ENCODE measurements around the gene TMEM125.

TMEM125 gene

DNA sequence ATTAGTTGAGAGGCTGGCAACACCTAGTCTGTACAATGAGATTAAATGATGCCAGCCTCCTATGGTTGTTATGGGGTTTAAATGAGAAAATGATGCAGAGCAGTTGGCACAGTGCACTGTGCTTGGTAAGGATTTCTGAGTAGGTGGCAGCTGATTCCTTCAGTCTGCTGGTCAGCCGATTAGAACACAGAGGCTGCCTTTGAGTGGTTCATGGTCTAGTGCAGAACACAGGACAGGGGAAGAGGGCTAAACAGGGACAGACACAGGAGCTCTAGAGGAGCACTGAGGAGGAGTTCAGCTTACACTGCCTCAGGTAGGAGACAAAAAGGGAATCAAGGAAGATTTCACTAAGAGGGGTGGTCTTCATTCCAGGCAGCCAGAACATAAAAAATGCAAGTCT lies 32.4 kb downstream of the TMEM125 start:
- Histone ChIP-seq H2BK12ac (ENCODE audit: low read length) (no peak overlapping the region), H3K79me1 (ENCODE audit: low read depth, low read length) (no peaks in the 10 kb centered on the region), H3K23ac (ENCODE audit: low read depth, low read length, poor library complexity) (no peak overlapping the region), H2BK15ac (ENCODE audit: low read length) (no peak overlapping the region), H4K91ac (ENCODE audit: low read depth, low read length, poor library complexity) (no peak overlapping the region), H2BK120ac (ENCODE audit: low read depth, low read length) (no peak overlapping the region), H3K9ac (ENCODE audit: low read depth, low read length, poor library complexity) (no peak overlapping the region), H2BK5ac (ENCODE audit: low read length) (no peak overlapping the region), H3K4me2 (ENCODE audit: insufficient read depth, low read length, poor library complexity, severe bottlenecking) (no peak overlapping the region), H3K27me3 (ENCODE audit: control insufficient read depth in 3 of 3, insufficient read depth in 3 of 3, low read depth in 1 of 3, low read length in 3 of 3) (peaks cover 0 to 2% (median 0%) of the 10 kb centered on the region in 3 experiments), H3K18ac (ENCODE audit: low read length) (no peak overlapping the region), H3K4me3 (ENCODE audit: low read length in 2 of 2) (no peak overlapping the region), H3K27ac (replicated peaks; ENCODE audit: low read length) (no peak overlapping the region), H2AFZ (ENCODE audit: low read length) (no peak overlapping the region), H4K8ac (ENCODE audit: low read depth, low read length) (no peak overlapping the region), H3K4ac (ENCODE audit: low read length) (no peak overlapping the region), H3K9me3 (replicated peaks in 1 of 2; ENCODE audit: control insufficient read depth in 2 of 2, insufficient read depth in 1 of 2, low read depth in 1 of 2, low read length in 2 of 2) (no peaks in the 10 kb centered on the region), H3K36me3 (replicated peaks in 1 of 2; ENCODE audit: control insufficient read depth in 2 of 2, insufficient read depth in 2 of 2, low read length in 2 of 2) (no peaks in the 10 kb centered on the region), H3K4me1 (ENCODE audit: control insufficient read depth in 2 of 2, insufficient read depth in 1 of 2, low read depth in 1 of 2, low read length in 2 of 2) (peaks cover 7 to 8% of the 10 kb centered on the region in 2 donors), H2AK5ac (ENCODE audit: low read depth, low read length) (no peak overlapping the region), H3K14ac (ENCODE audit: low read length) (no peak overlapping the region)
- no peak for DNase-seq (ENCODE audit: low spot score)
- no CpG with 5 or more reads among the region's 1 CpG for WGBS, 2 donors (ENCODE audit: extremely low coverage in 2 of 2, insufficient read length in 2 of 2, insufficient replicate concordance in 1 of 2)

DNA sequence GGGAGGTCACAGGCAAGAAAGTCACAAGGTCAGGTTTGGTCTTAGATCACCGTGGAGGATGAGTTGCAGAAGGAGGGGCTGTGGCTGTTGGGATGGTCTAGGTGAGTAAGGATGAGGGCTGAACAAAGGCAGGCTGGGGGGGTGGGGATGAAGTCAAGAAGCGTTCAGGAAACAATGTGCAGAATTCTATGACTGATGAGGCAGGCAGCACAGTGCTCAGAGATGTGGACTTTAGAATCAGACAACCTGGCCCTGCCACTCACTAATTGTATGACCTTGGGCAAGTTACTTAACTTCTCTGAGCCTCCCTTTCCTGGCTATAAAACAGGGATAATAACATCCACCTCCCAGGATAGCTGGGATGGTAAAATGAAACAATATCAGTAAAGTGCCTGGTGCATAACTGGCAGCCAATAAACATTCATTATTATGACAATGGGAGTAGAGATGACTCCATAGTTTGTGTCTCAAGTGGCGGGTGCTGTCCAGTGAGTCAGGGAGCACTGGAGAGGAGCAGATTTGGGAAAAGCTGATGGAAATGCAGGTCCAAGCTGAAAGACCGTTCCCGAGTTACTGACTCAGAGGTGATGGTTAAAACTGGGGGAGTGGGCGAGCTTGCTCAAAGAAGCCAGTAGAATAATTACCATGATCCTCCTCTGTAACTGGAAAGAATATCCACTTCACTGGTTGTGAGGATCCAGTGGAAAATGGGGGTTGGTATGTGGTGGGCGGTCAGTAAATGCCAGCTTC lies 33.1 kb downstream of the TMEM125 start:
- H3K79me1 ChIP-seq (ENCODE audit: low read depth, low read length), result no peaks in the 10 kb centered on the region
- H3K27ac ChIP-seq (replicated peaks; ENCODE audit: low read length), result no peak overlapping the region
- no peak overlapping the region for H2BK120ac ChIP-seq (ENCODE audit: low read depth, low read length)
- H3K14ac ChIP-seq (ENCODE audit: low read length), result no peak overlapping the region
- no peak overlapping the region for H2BK12ac ChIP-seq (ENCODE audit: low read length)
- no peak for DNase-seq (ENCODE audit: low spot score)
- no peak overlapping the region for H3K18ac ChIP-seq (ENCODE audit: low read length)
- no peak overlapping the region for H4K91ac ChIP-seq (ENCODE audit: low read depth, low read length, poor library complexity)
- H3K27me3 ChIP-seq (ENCODE audit: control insufficient read depth in 3 of 3, insufficient read depth in 3 of 3, low read depth in 1 of 3, low read length in 3 of 3), result peaks cover 0 to 2% (median 0%) of the 10 kb centered on the region in 3 experiments
- H2BK15ac ChIP-seq (ENCODE audit: low read length), result no peak overlapping the region
- H3K9me3 ChIP-seq (replicated peaks in 1 of 2; ENCODE audit: control insufficient read depth in 2 of 2, insufficient read depth in 1 of 2, low read depth in 1 of 2, low read length in 2 of 2), result no peaks in the 10 kb centered on the region
- no peak overlapping the region for H3K9ac ChIP-seq (ENCODE audit: low read depth, low read length, poor library complexity)
- H3K4me1 ChIP-seq (ENCODE audit: control insufficient read depth in 2 of 2, insufficient read depth in 1 of 2, low read depth in 1 of 2, low read length in 2 of 2), result peaks cover 7 to 8% of the 10 kb centered on the region in 2 donors
- WGBS, 2 donors (ENCODE audit: extremely low coverage in 2 of 2, insufficient read length in 2 of 2, insufficient replicate concordance in 1 of 2), result no CpG with 5 or more reads among the region's 7 CpGs
- no peak overlapping the region for H3K4ac ChIP-seq (ENCODE audit: low read length)
- no peak overlapping the region for H2AK5ac ChIP-seq (ENCODE audit: low read depth, low read length)
- no peak overlapping the region for H3K4me3 ChIP-seq (ENCODE audit: low read length in 2 of 2)
- H3K23ac ChIP-seq (ENCODE audit: low read depth, low read length, poor library complexity), result no peak overlapping the region
- H4K8ac ChIP-seq (ENCODE audit: low read depth, low read length), result no peak overlapping the region
- no peak overlapping the region for H2BK5ac ChIP-seq (ENCODE audit: low read length)
- H2AFZ ChIP-seq (ENCODE audit: low read length), result no peak overlapping the region
- no peak overlapping the region for H3K4me2 ChIP-seq (ENCODE audit: insufficient read depth, low read length, poor library complexity, severe bottlenecking)
- H3K36me3 ChIP-seq (replicated peaks in 1 of 2; ENCODE audit: control insufficient read depth in 2 of 2, insufficient read depth in 2 of 2, low read length in 2 of 2), result no peaks in the 10 kb centered on the region

DNA sequence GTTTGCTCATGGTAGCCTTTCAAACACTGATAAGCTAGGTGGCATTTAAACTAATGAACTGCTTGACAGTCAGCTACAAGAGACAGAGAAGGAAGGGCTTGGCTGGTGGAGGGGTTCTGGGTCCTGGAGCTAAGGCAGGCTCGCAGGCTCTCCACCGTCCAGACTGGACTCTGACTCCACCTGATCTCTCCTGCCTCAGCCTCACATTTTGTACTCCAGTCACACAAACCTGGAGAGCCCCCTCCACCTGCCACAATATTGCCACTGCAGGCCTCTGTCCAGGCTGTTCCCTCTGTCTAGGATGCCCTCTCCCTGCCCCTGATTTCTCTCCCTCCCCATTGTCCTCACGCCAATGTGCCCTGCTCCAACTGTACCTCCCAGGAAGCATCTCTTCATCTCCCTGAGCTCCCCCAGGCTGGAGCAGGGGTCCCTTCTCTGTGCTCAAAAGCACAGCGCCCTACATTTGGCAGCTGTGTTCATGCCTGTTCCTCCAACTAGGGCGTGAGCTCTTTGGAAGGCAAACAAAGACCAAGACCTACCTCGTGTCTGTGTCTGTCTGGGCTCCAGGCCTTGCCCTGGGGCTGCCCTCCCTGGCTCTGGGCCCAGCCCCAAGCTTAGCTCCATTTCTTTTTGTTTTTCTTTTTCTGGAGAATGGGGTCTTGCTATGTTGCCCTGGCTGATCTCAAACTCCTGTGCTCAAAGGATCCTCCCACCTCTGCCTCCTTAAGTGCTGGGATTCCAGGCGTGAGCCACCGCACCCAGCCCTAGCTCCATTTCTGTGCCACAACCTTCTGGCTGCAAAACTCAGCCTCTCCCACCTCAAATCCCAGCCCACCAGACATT lies 33.9 kb downstream of the TMEM125 start:
- H2BK15ac ChIP-seq (ENCODE audit: low read length), result no peak overlapping the region

DNA sequence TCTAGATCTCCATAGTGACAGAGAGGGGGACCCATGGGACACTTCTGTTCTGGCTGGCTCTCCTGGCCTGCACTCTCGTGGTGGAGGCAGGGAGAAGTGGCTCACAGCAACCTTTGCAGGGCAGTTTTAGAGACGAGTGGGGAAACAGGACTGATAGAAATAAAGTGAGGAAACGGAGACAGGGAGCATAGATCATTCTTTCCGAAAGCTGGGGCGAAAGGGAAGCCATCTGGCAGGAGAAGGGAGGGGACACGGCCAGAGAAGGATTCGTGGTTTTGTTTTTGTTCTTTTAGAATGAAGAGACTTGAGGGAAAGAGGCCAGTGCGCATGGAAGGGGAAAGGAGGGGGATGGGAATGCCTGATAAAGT lies 34.5 kb downstream of the TMEM125 start:
- Histone ChIP-seq H3K9ac (ENCODE audit: low read depth, low read length, poor library complexity) (no peak overlapping the region), H3K23ac (ENCODE audit: low read depth, low read length, poor library complexity) (no peak overlapping the region), H3K4me2 (ENCODE audit: insufficient read depth, low read length, poor library complexity, severe bottlenecking) (no peak overlapping the region), H3K4me1 (ENCODE audit: control insufficient read depth in 2 of 2, insufficient read depth in 1 of 2, low read depth in 1 of 2, low read length in 2 of 2) (peaks cover 7 to 8% of the 10 kb centered on the region in 2 donors), H3K4ac (ENCODE audit: low read length) (no peak overlapping the region), H3K9me3 (replicated peaks in 1 of 2; ENCODE audit: control insufficient read depth in 2 of 2, insufficient read depth in 1 of 2, low read depth in 1 of 2, low read length in 2 of 2) (no peaks in the 10 kb centered on the region), H2AFZ (ENCODE audit: low read length) (peak overlapping the region; percentile 66), H3K18ac (ENCODE audit: low read length) (no peak overlapping the region), H3K14ac (ENCODE audit: low read length) (no peak overlapping the region), H2BK5ac (ENCODE audit: low read length) (no peak overlapping the region), H2BK120ac (ENCODE audit: low read depth, low read length) (no peak overlapping the region), H2BK12ac (ENCODE audit: low read length) (no peak overlapping the region), H3K4me3 (ENCODE audit: low read length in 2 of 2) (no peak overlapping the region), H2AK5ac (ENCODE audit: low read depth, low read length) (no peak overlapping the region), H4K91ac (ENCODE audit: low read depth, low read length, poor library complexity) (no peak overlapping the region), H2BK15ac (ENCODE audit: low read length) (no peak overlapping the region), H3K27me3 (ENCODE audit: control insufficient read depth in 3 of 3, insufficient read depth in 3 of 3, low read depth in 1 of 3, low read length in 3 of 3) (peaks cover 0 to 2% (median 0%) of the 10 kb centered on the region in 3 experiments), H3K36me3 (replicated peaks in 1 of 2; ENCODE audit: control insufficient read depth in 2 of 2, insufficient read depth in 2 of 2, low read length in 2 of 2) (no peaks in the 10 kb centered on the region), H3K79me1 (ENCODE audit: low read depth, low read length) (no peaks in the 10 kb centered on the region), H3K27ac (replicated peaks; ENCODE audit: low read length) (no peak overlapping the region), H4K8ac (ENCODE audit: low read depth, low read length) (no peak overlapping the region)
- WGBS, 2 donors (ENCODE audit: extremely low coverage in 2 of 2, insufficient read length in 2 of 2, insufficient replicate concordance in 1 of 2), result no CpG with 5 or more reads among the region's 8 CpGs
- no peak for DNase-seq (ENCODE audit: low spot score)

More for the DNA sequence above, 33.9 kb downstream of the TMEM125 start:
- Histone ChIP-seq H3K4me1 (ENCODE audit: control insufficient read depth in 2 of 2, insufficient read depth in 1 of 2, low read depth in 1 of 2, low read length in 2 of 2) (peaks cover 7 to 8% of the 10 kb centered on the region in 2 donors), H3K27me3 (ENCODE audit: control insufficient read depth in 3 of 3, insufficient read depth in 3 of 3, low read depth in 1 of 3, low read length in 3 of 3) (peaks cover 0 to 2% (median 0%) of the 10 kb centered on the region in 3 experiments), H3K9ac (ENCODE audit: low read depth, low read length, poor library complexity) (no peak overlapping the region), H3K18ac (ENCODE audit: low read length) (no peak overlapping the region), H2BK120ac (ENCODE audit: low read depth, low read length) (no peak overlapping the region), H3K14ac (ENCODE audit: low read length) (no peak overlapping the region), H2BK5ac (ENCODE audit: low read length) (no peak overlapping the region), H3K9me3 (replicated peaks in 1 of 2; ENCODE audit: control insufficient read depth in 2 of 2, insufficient read depth in 1 of 2, low read depth in 1 of 2, low read length in 2 of 2) (no peaks in the 10 kb centered on the region), H3K23ac (ENCODE audit: low read depth, low read length, poor library complexity) (no peak overlapping the region), H3K79me1 (ENCODE audit: low read depth, low read length) (no peaks in the 10 kb centered on the region), H3K27ac (replicated peaks; ENCODE audit: low read length) (no peak overlapping the region), H3K4me2 (ENCODE audit: insufficient read depth, low read length, poor library complexity, severe bottlenecking) (no peak overlapping the region), H4K8ac (ENCODE audit: low read depth, low read length) (no peak overlapping the region), H2BK12ac (ENCODE audit: low read length) (no peak overlapping the region), H3K4ac (ENCODE audit: low read length) (no peak overlapping the region), H3K4me3 (ENCODE audit: low read length in 2 of 2) (no peak overlapping the region), H3K36me3 (replicated peaks in 1 of 2; ENCODE audit: control insufficient read depth in 2 of 2, insufficient read depth in 2 of 2, low read length in 2 of 2) (no peaks in the 10 kb centered on the region), H4K91ac (ENCODE audit: low read depth, low read length, poor library complexity) (no peak overlapping the region), H2AK5ac (ENCODE audit: low read depth, low read length) (no peak overlapping the region), H2AFZ (ENCODE audit: low read length) (peak overlapping the region; percentile 66)
- no CpG with 5 or more reads among the region's 8 CpGs for WGBS, 2 donors (ENCODE audit: extremely low coverage in 2 of 2, insufficient read length in 2 of 2, insufficient replicate concordance in 1 of 2)
- DNase-seq (ENCODE audit: low spot score), result no peak

Measured in neuronal stem cell (in vitro differentiated cells).